Prostate gland (tissue), 2 donors: ENCODE results near the gene ETFB.

Source experiments
- CTCF ChIP-seq, 4 experiments: fragments of 200-600 bp in 2 of 4; fragments of 450-650 bp in 2 of 4; sonication (generic) in 2 of 4; IDR thresholded peaks; 1 replicate in 3 of 4; 2 replicates in 1 of 4; pipeline ENCODE4 v1.5.1; 2016 to 2019; ENCODE audit warnings: antibody characterized with exemption in 4 of 4, mild to moderate bottlenecking in 2 of 4, moderate library complexity in 2 of 4
- POLR2A ChIP-seq: fragments of 450-650 bp; IDR thresholded peaks from one replicate; pipeline ENCODE4 v1.6.1; 2016; ENCODE audit warnings: antibody characterized with exemption, mild to moderate bottlenecking

GRCh38 chr19:51361239-51361638 lies 4.9 kb downstream of the ETFB start:
- no peak for TF ChIP-seq POLR2A
- TF ChIP-seq CTCF (IDR thresholded peaks at IDR 0.05) = no peak
